Measurements from ENCODE around the gene ALLC. TPM values are rescaled to one million over a fixed set of nuclear protein-coding genes. Genes with fewer than 3 reads are reported as not detected.
"Not testable (repeated sequence)": the region's sequence is repeated elsewhere in the genome, so short reads cannot be mapped to it uniquely, and the experiment has no call there.

ALLC gene
- total RNA-seq, 1 donor from 2014 or later, result not detected

DNA sequence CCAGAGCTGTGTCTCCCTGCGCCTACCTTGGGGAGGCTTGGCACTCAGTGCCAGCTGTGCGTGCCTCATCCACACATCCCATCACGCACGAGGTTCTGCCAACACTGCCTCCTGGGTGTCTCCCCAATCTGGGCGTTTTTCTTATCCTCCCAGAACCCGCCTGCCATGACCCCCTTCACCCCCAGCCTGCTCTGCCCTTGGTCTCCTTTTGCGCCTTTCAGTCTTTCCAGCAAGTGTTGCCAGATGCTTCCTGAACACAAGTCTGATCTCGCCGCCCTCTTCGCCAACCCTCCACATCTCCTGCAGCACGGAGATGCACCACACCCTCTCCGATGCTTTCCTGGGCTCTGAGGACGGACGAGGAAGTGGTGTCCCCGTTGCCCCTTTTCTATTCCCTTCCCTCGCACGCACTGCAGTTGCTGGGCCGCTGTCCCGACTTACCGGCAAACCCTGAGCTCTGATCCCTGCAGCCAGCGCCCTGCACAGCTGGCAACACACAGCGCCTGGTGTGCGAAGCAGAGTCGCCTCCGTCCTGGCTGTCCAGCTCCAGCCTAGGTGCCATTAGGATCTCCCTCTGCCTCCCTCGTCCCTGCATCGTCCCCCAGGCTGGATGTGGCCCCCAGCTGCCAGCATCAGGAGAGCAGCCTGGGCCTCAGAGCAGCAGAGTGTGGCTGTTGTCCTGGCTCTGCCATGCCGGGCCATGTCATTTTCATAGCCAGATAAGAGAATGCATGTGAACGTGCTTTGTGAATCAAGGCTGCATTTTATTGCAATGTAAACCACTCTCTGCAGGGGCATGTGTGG lies 22.6 kb upstream of the ALLC start:
- Mint-ChIP-seq H3K36me3 (ENCODE audit: unreplicated experiment) (no peaks in the 10 kb centered on the region), H3K27me3 (ENCODE audit: unreplicated experiment) (no peaks in the 10 kb centered on the region), H3K4me1 (ENCODE audit: unreplicated experiment) (no peaks in the 10 kb centered on the region), H3K4me3 (ENCODE audit: unreplicated experiment) (no peak overlapping the region), H3K9me3 (ENCODE audit: unreplicated experiment) (no peaks in the 10 kb centered on the region), H3K27ac (ENCODE audit: unreplicated experiment) (no peak overlapping the region)
- DNase-seq (ENCODE audit: extremely low spot score, unreplicated experiment), result peak; percentile 80
- TF ChIP-seq, protein P1, sequence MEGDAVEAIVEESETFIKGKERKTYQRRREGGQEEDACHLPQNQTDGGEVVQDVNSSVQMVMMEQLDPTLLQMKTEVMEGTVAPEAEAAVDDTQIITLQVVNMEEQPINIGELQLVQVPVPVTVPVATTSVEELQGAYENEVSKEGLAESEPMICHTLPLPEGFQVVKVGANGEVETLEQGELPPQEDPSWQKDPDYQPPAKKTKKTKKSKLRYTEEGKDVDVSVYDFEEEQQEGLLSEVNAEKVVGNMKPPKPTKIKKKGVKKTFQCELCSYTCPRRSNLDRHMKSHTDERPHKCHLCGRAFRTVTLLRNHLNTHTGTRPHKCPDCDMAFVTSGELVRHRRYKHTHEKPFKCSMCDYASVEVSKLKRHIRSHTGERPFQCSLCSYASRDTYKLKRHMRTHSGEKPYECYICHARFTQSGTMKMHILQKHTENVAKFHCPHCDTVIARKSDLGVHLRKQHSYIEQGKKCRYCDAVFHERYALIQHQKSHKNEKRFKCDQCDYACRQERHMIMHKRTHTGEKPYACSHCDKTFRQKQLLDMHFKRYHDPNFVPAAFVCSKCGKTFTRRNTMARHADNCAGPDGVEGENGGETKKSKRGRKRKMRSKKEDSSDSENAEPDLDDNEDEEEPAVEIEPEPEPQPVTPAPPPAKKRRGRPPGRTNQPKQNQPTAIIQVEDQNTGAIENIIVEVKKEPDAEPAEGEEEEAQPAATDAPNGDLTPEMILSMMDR (IDR thresholded peaks at IDR 0.05), result no peak

DNA sequence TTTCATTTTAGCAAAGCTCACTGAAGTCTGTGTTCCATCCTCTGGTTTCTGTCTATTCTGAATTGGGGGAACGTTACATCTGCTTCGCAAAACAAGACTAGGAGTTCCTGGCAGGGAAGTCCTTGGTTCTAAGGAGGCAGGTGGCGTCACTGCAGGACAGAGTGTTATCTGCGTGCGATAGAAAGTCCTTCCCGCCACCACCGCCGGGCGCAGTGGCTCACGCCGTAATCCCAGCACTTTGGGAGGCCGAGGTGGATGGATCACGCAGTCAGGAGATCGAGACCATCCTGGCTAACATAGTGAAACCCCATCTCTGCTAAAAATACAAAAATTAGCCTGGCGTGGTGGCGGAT lies 22.0 kb upstream of the ALLC start:
- not testable (repeated sequence) for H3K4me3 Mint-ChIP-seq (ENCODE audit: unreplicated experiment); H3K36me3 Mint-ChIP-seq (ENCODE audit: unreplicated experiment); H3K27ac Mint-ChIP-seq (ENCODE audit: unreplicated experiment); H3K4me1 Mint-ChIP-seq (ENCODE audit: unreplicated experiment); H3K9me3 Mint-ChIP-seq (ENCODE audit: unreplicated experiment); H3K27me3 Mint-ChIP-seq (ENCODE audit: unreplicated experiment)
- DNase-seq (ENCODE audit: extremely low spot score, unreplicated experiment), result peak; percentile 77

DNA sequence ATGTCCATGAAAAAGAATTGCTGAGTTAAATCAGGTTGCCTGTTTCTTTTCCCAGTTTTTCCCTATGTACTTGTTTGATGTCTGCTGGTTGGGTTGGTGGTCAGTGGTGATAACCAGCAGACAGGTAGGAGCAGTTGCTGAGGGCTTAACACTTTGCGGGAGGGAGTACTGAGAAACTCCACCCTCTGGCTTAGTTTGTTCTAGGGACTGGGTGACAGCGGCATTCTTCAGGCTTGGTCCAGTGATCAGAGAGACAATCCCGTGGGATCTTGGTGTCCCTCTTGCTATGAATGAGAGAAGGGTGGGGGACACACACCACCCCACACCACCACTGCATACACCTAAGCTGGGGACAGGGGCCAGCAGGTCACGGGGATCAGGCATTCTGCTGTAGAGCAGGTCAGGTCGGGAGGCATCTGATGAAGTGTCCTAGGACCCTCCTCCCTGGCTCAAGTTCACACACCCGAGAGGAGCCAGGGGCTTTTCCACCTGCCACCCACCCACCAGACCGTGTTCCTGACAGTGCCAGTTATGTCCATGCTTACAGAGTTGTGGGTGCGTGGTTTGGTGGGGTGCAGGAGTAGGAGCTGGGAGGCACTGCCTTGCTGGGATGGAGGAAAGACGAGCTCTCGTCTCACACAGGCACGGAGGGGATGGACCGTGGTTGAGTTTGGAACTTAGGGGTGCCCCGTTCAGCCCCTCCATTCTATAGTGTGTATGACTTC lies 21.3 kb upstream of the ALLC start:
- DNase-seq (ENCODE audit: extremely low spot score, unreplicated experiment), result peak; percentile 77
- H3K36me3 Mint-ChIP-seq (ENCODE audit: unreplicated experiment), result no peaks in the 10 kb centered on the region

DNA sequence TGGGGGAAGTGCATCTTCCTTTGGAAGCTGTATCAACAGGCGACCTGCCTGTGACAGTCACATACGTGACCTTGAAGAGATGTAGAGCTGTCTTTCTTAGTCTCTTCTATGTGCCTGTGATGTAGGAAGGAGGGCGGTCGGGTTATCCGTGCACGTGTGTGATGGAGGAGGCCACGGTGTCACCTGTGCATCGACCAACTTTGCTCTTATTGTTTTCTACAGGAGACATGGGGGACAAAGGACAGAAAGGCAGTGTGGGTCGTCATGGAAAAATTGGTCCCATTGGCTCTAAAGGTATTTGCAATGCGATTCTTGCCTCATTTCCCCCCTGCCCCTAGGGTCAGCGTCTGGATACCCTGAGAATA lies 20.7 kb upstream of the ALLC start:
- no peak overlapping the region for H3K27ac Mint-ChIP-seq (ENCODE audit: unreplicated experiment)
- no peak overlapping the region for H3K4me3 Mint-ChIP-seq (ENCODE audit: unreplicated experiment)
- no peaks in the 10 kb centered on the region for H3K36me3 Mint-ChIP-seq (ENCODE audit: unreplicated experiment)
- H3K27me3 Mint-ChIP-seq (ENCODE audit: unreplicated experiment), result no peaks in the 10 kb centered on the region
- no peaks in the 10 kb centered on the region for H3K4me1 Mint-ChIP-seq (ENCODE audit: unreplicated experiment)
- TF ChIP-seq, protein P1 (IDR thresholded peaks at IDR 0.05), result no peak
- H3K9me3 Mint-ChIP-seq (ENCODE audit: unreplicated experiment), result no peaks in the 10 kb centered on the region
- DNase-seq (ENCODE audit: extremely low spot score, unreplicated experiment), result peak; percentile 64

More for the DNA sequence above, 21.3 kb upstream of the ALLC start:
- Mint-ChIP-seq H3K27me3 (ENCODE audit: unreplicated experiment) (no peaks in the 10 kb centered on the region), H3K27ac (ENCODE audit: unreplicated experiment) (no peak overlapping the region), H3K4me3 (ENCODE audit: unreplicated experiment) (no peak overlapping the region), H3K4me1 (ENCODE audit: unreplicated experiment) (no peaks in the 10 kb centered on the region), H3K9me3 (ENCODE audit: unreplicated experiment) (no peaks in the 10 kb centered on the region)
- TF ChIP-seq, protein P1 (IDR thresholded peaks at IDR 0.05), result no peak

DNA sequence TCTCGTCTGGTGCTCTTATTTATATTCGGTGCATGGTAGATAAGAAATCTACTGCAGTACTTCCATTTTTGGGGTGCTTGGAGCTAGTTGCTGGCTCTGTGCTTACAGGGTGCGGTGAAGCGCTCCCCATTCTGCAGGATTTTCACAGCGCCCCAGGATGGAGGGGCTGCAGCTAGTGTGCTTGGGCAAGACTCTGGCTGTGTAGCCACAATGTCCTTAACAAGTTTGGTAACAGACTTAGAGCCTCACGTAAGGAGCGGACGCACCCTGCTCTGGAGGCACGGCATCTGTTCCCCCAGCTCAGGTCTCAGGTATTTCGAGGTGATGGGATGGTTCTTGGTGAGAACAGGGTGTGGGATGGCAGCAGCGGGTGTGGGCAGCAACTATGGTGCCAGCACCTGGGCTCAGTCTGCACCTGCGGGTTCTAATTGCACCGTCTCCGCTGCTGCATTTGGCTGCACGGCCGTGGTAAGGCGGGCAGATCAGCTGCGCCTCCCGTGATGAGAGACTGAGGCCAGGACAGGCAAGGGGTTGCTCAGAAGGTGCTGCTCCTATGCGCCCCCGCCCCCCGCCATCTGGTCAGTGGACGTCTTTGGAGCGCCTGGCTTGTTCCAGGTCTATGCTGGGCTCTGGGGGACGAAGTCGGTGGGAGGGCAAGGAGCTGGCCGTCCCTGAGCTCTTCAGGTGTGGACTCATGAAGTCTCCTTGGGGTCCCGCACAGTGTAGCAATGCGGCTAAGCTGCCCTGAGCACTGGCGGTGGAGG lies 20.1 kb upstream of the ALLC start:
- Mint-ChIP-seq H3K27ac (ENCODE audit: unreplicated experiment) (no peak overlapping the region), H3K9me3 (ENCODE audit: unreplicated experiment) (no peaks in the 10 kb centered on the region), H3K27me3 (ENCODE audit: unreplicated experiment) (no peaks in the 10 kb centered on the region), H3K4me1 (ENCODE audit: unreplicated experiment) (no peaks in the 10 kb centered on the region), H3K4me3 (ENCODE audit: unreplicated experiment) (no peak overlapping the region), H3K36me3 (ENCODE audit: unreplicated experiment) (no peaks in the 10 kb centered on the region)
- peak; percentile 82 for DNase-seq (ENCODE audit: extremely low spot score, unreplicated experiment)
- TF ChIP-seq, protein P1 (IDR thresholded peaks at IDR 0.05), result no peak
